GM12878 (cell line): ENCODE data around the gene DCC. TPM values are rescaled to one million over a fixed set of nuclear protein-coding genes. Genes with fewer than 3 reads are reported as not detected.

ENCODE experiments used
- ATAC-seq: fragments of 200-7000 bp; cut with Tn5 transposase; 3 replicates; pipeline ENCODE4 v1.9.1; 2020; ENCODE audit warnings: mild to moderate bottlenecking, moderate library complexity
- BruUV-seq: library from RNA; stranded (reverse); fragments of 400-500 nt; replicated peaks from 2 replicates; lab custom pipeline; 2021; lab: Mats Ljungman, UMichigan
- CTCF ChIA-PET: fragments of 300-600 bp; sonication (Branson Sonifier 250); formaldehyde crosslinking; extraction: SDS; loops from one replicate; lab custom pipeline; 2021; ENCODE audit warnings: inconsistent platforms; lab: Yijun Ruan, JAX
- POLR2A ChIA-PET: fragments of 350-600 bp; formaldehyde crosslinking; extraction: SDS; loops from one replicate; lab custom pipeline; 2021; ENCODE audit warnings: inconsistent platforms; lab: Charles Lee
- RAD21 ChIA-PET: fragments of 300-600 bp; sonication (Branson Sonifier 250); formaldehyde crosslinking; loops from one replicate; lab custom pipeline; 2023; ENCODE audit warnings: antibody characterized with exemption; ENCODE audit not compliant: unreplicated experiment; lab: Charles Lee
- SMC1A ChIA-PET: fragments of 300-600 bp; sonication (Branson Sonifier 250); formaldehyde crosslinking; loops from one replicate; lab custom pipeline; 2023; ENCODE audit not compliant: unreplicated experiment, uncharacterized antibody; lab: Charles Lee
- DNase-seq: peaks from one replicate; pipeline ENCODE4 v3.0.0-alpha.2; 2011; ENCODE audit warnings: low read depth, low spot score
- FAIRE-seq: peaks from 3 replicates; lab custom pipeline; 2011; peaks lifted over from hg19 to GRCh38; lab: Jason Lieb, UNC
- H2AFZ ChIP-seq: 2 replicates; pipeline ENCODE4 v1.6.0; 2011; ENCODE audit warnings: low read depth, low read length, control low read depth; ENCODE audit not compliant: control insufficient read depth
- H3K27ac ChIP-seq: 2 replicates; pipeline ENCODE4 v1.5.1; 2011; ENCODE audit warnings: control low read depth; ENCODE audit not compliant: control insufficient read depth, insufficient read depth
- H3K27me3 ChIP-seq, 2 experiments: replicated peaks in 1 of 2; 2 replicates each; pipeline versions ENCODE4 v1.6.0 to v1.6.1; 2011; ENCODE audit warnings: low read length in 1 of 2; ENCODE audit not compliant: control insufficient read depth in 2 of 2, insufficient read depth in 2 of 2
- H3K36me3 ChIP-seq, 2 experiments: 2 replicates each; pipeline ENCODE4 v1.5.1; 2011; ENCODE audit warnings: low read length in 1 of 2; ENCODE audit not compliant: control insufficient read depth in 2 of 2, insufficient read depth in 2 of 2
- H3K4me1 ChIP-seq: 2 replicates; pipeline ENCODE4 v1.6.1; 2011; ENCODE audit warnings: mild to moderate bottlenecking, low read length, moderate library complexity, mixed read lengths; ENCODE audit not compliant: control insufficient read depth, insufficient read depth
- H3K4me2 ChIP-seq: 2 replicates; pipeline ENCODE4 v1.6.0; 2011; ENCODE audit warnings: control low read depth; ENCODE audit not compliant: control insufficient read depth, insufficient read depth
- H3K4me3 ChIP-seq: fragments of 200-600 bp; sonication (generic); 2 replicates; pipeline ENCODE4 v1.5.1; 2016
- H3K79me2 ChIP-seq: 2 replicates; pipeline ENCODE4 v1.6.0; 2011; ENCODE audit warnings: low read length; ENCODE audit not compliant: control insufficient read depth, insufficient read depth
- H3K9ac ChIP-seq: 2 replicates; pipeline ENCODE4 v1.8.0; 2011; ENCODE audit warnings: low read length, control low read depth, mixed read lengths; ENCODE audit not compliant: control insufficient read depth, insufficient read depth
- H3K9me3 ChIP-seq: replicated peaks from 3 replicates; pipeline ENCODE4 v1.5.1; 2011; ENCODE audit warnings: mild to moderate bottlenecking, low read length; ENCODE audit not compliant: control insufficient read depth, insufficient read depth
- H4K20me1 ChIP-seq: 2 replicates; pipeline ENCODE4 v1.6.0; 2011; ENCODE audit not compliant: control insufficient read depth, insufficient read depth
- MTA2 ChIP-seq: fragments of 450-650 bp; IDR thresholded peaks from 2 replicates; pipeline ENCODE4 v1.6.1; 2016; ENCODE audit warnings: low read depth, mild to moderate bottlenecking, moderate library complexity
- MYC ChIP-seq: IDR thresholded peaks from 2 replicates; pipeline ENCODE4 v1.6.1; 2011; ENCODE audit warnings: mild to moderate bottlenecking, low read length, moderate library complexity, inconsistent platforms; ENCODE audit not compliant: insufficient read depth, insufficient replicate concordance, insufficient read length, severe bottlenecking
- NR2F1 ChIP-seq: fragments of 450-650 bp; conservative IDR thresholded peaks from 2 replicates; pipeline ENCODE4 v1.6.1; 2017; ENCODE audit warnings: mild to moderate bottlenecking
- RAD51 ChIP-seq: fragments of 450-650 bp; IDR thresholded peaks from 2 replicates; pipeline ENCODE4 v1.6.1; 2016; ENCODE audit warnings: moderate library complexity, mild to moderate bottlenecking, inconsistent platforms
- SMAD1 ChIP-seq: fragments of 450-650 bp; IDR thresholded peaks from 2 replicates; pipeline ENCODE4 v1.6.1; 2018; ENCODE audit warnings: mild to moderate bottlenecking, low read depth; ENCODE audit not compliant: partially characterized antibody
- SP1 ChIP-seq: IDR thresholded peaks from one replicate; pipeline ENCODE4 v1.6.1; 2011; ENCODE audit warnings: low read depth, low read length
- SPI1 ChIP-seq: IDR thresholded peaks from 2 replicates; pipeline ENCODE4 v1.6.1; 2011; ENCODE audit warnings: low read depth, mild to moderate bottlenecking, low read length, moderate library complexity, borderline replicate concordance; ENCODE audit not compliant: insufficient read depth
- SREBF2 ChIP-seq: IDR thresholded peaks from 2 replicates; pipeline ENCODE4 v1.6.1; 2012; ENCODE audit warnings: mild to moderate bottlenecking, low read length
- SRF ChIP-seq, 2 experiments: IDR thresholded peaks; 2 replicates each; pipeline ENCODE4 v1.6.1; 2011; ENCODE audit warnings: low read depth in 2 of 2, low read length in 2 of 2, mild to moderate bottlenecking in 1 of 2, moderate library complexity in 1 of 2
- WGBS: methylation state at CpG from one replicate; pipeline ENCODE4 v1.1.6; 2016; ENCODE audit warnings: low lambda C conversion rate; ENCODE audit not compliant: insufficient replicate concordance, insufficient coverage; ENCODE audit errors: missing lambda C conversion rate; 5-methylcytosine and 5-hydroxymethylcytosine counted together
- in situ Hi-C: fragments of 300-500 bp; cut with MboI; formaldehyde crosslinking; loops from 9 replicates; pipeline ENCODE4 v1.14.3; 2018; ENCODE audit warnings: mixed read lengths
- intact Hi-C: fragments of 100-400 bp; cut with micrococcal nuclease; formaldehyde crosslinking; loops from one replicate; pipeline ENCODE4 v1.14.2; 2022; ENCODE audit not compliant: unreplicated experiment
- polyA plus RNA-seq, 11 experiments: library from polyadenylated mRNA; depleted of rRNA in 4 of 11; unstranded in 6 of 11; stranded (reverse) in 5 of 11; fragments of >200 nt; fragmentation: Nextera tagmentation in 4 of 11; fragmentation: Illumina TruSeq in 1 of 11; extraction: Ambion mirVana in 4 of 11; extraction: Trizol in 1 of 11; gene quantifications; 1 replicate in 1 of 11; 2 replicates in 10 of 11; pipeline versions ENCODE4 v1.2.1 to v1.2.3, GENCODE V29; 2011 to 2016; ENCODE audit warnings: inconsistent platforms in 2 of 11, missing spikeins in 2 of 11, low read depth in 1 of 11
- total RNA-seq, 4 experiments: library from RNA; depleted of rRNA in 3 of 4; stranded (reverse); fragments of >200 nt in 3 of 4; fragmentation: Illumina TruSeq in 1 of 4; extraction: Trizol in 1 of 4; gene quantifications; 2 replicates each; pipeline versions ENCODE4 v1.2.1 to v1.2.3, GENCODE V29; 2013 to 2021
- TF ChIP-seq, protein P1 (sequence below): fragments of 450-650 bp; formaldehyde crosslinking; IDR thresholded peaks from 2 replicates; pipeline ENCODE4 v1.4.0; 2020; ENCODE audit warnings: mild to moderate bottlenecking, moderate library complexity

The DCC gene
- total and polyA plus RNA-seq, 10 of the 15 experiments (the other 5 are each of a cell fraction or from before 2014, with no cell fraction given): 0.01 TPM; not detected in 9

DNA sequence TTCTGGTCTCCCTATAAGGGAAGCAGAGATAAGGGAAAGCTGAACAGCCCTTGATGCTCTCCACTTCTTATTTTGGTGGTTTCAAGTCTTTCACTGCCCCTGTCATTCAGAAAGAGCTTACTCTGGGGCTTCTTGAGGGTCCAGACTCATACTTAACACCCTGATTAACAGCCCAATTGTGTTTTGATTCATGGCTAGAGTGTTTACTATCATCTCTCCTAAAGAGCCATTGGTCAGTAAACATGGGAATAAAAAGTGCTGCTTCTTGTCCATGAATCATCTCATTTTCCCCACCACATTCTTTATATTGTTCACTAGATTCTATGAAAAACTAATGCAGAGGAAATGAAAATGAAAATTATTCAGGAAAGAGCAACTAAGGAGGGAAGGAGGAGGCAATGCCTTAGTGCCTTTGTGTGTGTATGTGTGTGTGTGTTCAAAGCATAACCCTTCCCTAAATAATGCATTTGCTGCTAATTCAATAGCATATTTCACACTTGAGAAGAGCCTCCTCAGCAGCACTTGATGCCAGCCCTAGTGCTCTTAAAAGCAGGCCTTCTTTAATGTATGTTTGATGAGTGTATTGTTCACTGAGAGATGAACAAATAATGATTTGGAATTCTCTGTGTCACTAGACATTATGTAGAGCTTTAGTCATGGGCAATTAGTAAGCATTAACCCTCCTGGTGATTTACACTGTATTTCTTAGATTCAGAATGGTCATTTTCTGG, 63.5 kb downstream of the DCC start:
- H2AFZ ChIP-seq: no peak overlapping the region
- H3K9me3 ChIP-seq: no peaks in the 10 kb centered on the region
- H3K9ac ChIP-seq: no peak overlapping the region
- H3K27ac ChIP-seq: no peak overlapping the region
- no peaks in the 10 kb centered on the region for H4K20me1 ChIP-seq
- POLR2A ChIA-PET: no interaction called here
- H3K4me3 ChIP-seq: no peak overlapping the region
- H3K4me2 ChIP-seq: no peak overlapping the region
- FAIRE-seq (no peak), DNase-seq (no peak)
- H3K36me3 ChIP-seq: no peaks in the 10 kb centered on the region
- TF ChIP-seq SREBF2 (no peak), SRF (IDR thresholded peaks at IDR 0.05; ENCODE audit: low read depth in 2 of 2, low read length in 2 of 2) (no peak), SPI1 (no peak), RAD51 (no peak)
- TF ChIP-seq, all 136 proteins: peak for 0
- Histone ChIP-seq H3K79me2 (no peaks in the 10 kb centered on the region), H3K27me3 (no peaks in the 10 kb centered on the region), H3K4me1 (no peaks in the 10 kb centered on the region)
- RAD21 ChIA-PET: no interaction called here
- no peak for ATAC-seq
- SMC1A ChIA-PET: interaction anchor here (1.0 to 1.5 kb wide), 2 partner anchors 17 to 735 kb away, joined by 3 to 4 read pairs; no protein-coding TSS in a partner anchor
- intact Hi-C loops: no loop called here
- CTCF ChIA-PET: no interaction called here
- BruUV-seq: no TSS peak
- in situ Hi-C loops: no loop called here

GRCh38 chr18:52408800-52409302, 68.9 kb downstream of the DCC start:
- Histone ChIP-seq H3K9me3 (no peaks in the 10 kb centered on the region), H3K4me3 (no peak overlapping the region), H3K36me3 (no peaks in the 10 kb centered on the region), H3K79me2 (no peaks in the 10 kb centered on the region), H4K20me1 (no peaks in the 10 kb centered on the region), H3K9ac (no peak overlapping the region), H3K27ac (no peak overlapping the region), H3K4me1 (no peaks in the 10 kb centered on the region), H2AFZ (peak overlapping the region; percentile 25; the same call in 1 of the 2 replicates), H3K27me3 (no peaks in the 10 kb centered on the region), H3K4me2 (no peak overlapping the region)
- RAD21 ChIA-PET: no interaction called here
- in situ Hi-C loops (no loop called here), intact Hi-C loops (no loop called here)
- FAIRE-seq (no peak), DNase-seq (no peak), ATAC-seq (no peak)
- WGBS: 48% methylated on average over 2 of the region's 2 CpGs
- CTCF ChIA-PET: interaction anchor here (0.6 to 1.7 kb wide), 3 partner anchors 22 to 740 kb away, joined by 3 to 6 read pairs (median 3); no protein-coding TSS in a partner anchor
- POLR2A ChIA-PET: no interaction called here
- SMC1A ChIA-PET: interaction anchor here (1.3 to 1.6 kb wide), 2 partner anchors 740 to 741 kb away, joined by 3 read pairs; no protein-coding TSS in a partner anchor
- BruUV-seq: no TSS peak
- TF ChIP-seq SMAD1 (no peak), MYC (no peak), MTA2 (no peak), SP1 (no peak), NR2F1 (no peak)
- TF ChIP-seq, protein P1, sequence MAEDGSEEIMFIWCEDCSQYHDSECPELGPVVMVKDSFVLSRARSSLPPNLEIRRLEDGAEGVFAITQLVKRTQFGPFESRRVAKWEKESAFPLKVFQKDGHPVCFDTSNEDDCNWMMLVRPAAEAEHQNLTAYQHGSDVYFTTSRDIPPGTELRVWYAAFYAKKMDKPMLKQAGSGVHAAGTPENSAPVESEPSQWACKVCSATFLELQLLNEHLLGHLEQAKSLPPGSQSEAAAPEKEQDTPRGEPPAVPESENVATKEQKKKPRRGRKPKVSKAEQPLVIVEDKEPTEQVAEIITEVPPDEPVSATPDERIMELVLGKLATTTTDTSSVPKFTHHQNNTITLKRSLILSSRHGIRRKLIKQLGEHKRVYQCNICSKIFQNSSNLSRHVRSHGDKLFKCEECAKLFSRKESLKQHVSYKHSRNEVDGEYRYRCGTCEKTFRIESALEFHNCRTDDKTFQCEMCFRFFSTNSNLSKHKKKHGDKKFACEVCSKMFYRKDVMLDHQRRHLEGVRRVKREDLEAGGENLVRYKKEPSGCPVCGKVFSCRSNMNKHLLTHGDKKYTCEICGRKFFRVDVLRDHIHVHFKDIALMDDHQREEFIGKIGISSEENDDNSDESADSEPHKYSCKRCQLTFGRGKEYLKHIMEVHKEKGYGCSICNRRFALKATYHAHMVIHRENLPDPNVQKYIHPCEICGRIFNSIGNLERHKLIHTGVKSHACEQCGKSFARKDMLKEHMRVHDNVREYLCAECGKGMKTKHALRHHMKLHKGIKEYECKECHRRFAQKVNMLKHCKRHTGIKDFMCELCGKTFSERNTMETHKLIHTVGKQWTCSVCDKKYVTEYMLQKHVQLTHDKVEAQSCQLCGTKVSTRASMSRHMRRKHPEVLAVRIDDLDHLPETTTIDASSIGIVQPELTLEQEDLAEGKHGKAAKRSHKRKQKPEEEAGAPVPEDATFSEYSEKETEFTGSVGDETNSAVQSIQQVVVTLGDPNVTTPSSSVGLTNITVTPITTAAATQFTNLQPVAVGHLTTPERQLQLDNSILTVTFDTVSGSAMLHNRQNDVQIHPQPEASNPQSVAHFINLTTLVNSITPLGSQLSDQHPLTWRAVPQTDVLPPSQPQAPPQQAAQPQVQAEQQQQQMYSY: no peak
